Tibial nerve (tissue), 4 donors: Measurements from ENCODE around the gene RTN3. TPM values are rescaled to one million over a fixed set of nuclear protein-coding genes. Genes with fewer than 3 reads are reported as not detected.

Experiments
- DNase-seq, 2 donors: peaks; one replicate each; pipeline ENCODE4 v3.0.0-alpha.2; 2019; ENCODE audit warnings: low spot score in 2 of 2
- H3K27ac ChIP-seq, 4 donors: fragments of 200-600 bp; sonication (generic) in 3 of 4; one replicate each; pipeline ENCODE4 v1.5.1; 2017 to 2019; ENCODE audit warnings: mild to moderate bottlenecking in 1 of 4
- H3K27me3 ChIP-seq, 2 donors: fragments of 200-600 bp; sonication (generic) in 1 of 2; one replicate each; pipeline versions ENCODE4 v1.5.1 to v1.6.0; 2017 to 2019
- H3K36me3 ChIP-seq, 3 donors: fragments of 200-600 bp; sonication (generic); one replicate each; pipeline ENCODE4 v1.5.1; 2018 to 2019
- H3K4me1 ChIP-seq, 4 donors: fragments of 200-600 bp; sonication (generic) in 3 of 4; one replicate each; pipeline ENCODE4 v1.5.1; 2017 to 2019
- H3K4me3 ChIP-seq, 4 donors: fragments of 200-600 bp; sonication (generic) in 3 of 4; one replicate each; pipeline ENCODE4 v1.5.1; 2017 to 2019; ENCODE audit warnings: mild to moderate bottlenecking in 1 of 4, moderate library complexity in 1 of 4
- H3K9me3 ChIP-seq, 4 donors: fragments of 200-600 bp; sonication (generic) in 3 of 4; one replicate each; pipeline ENCODE4 v1.5.1; 2017 to 2019
- EP300 ChIP-seq, 2 donors: sonication (generic); formaldehyde crosslinking; IDR thresholded peaks; one replicate each; pipeline ENCODE4 v1.6.1; 2017; ENCODE audit warnings: antibody characterized with exemption in 2 of 2, mild to moderate bottlenecking in 1 of 2
- POLR2A ChIP-seq, 2 donors: fragments of 450-650 bp; IDR thresholded peaks; one replicate each; pipeline ENCODE4 v1.6.1; 2017; ENCODE audit warnings: antibody characterized with exemption in 2 of 2, mild to moderate bottlenecking in 2 of 2, moderate library complexity in 2 of 2
- WGBS, 2 donors: methylation state at CpG; one replicate each; pipeline ENCODE4 v1.1.5; 2018; 5-methylcytosine and 5-hydroxymethylcytosine counted together
- total RNA-seq, 4 donors: library from RNA; depleted of rRNA; stranded (reverse); fragments of >200 nt; gene quantifications; one replicate each; pipeline ENCODE4 v1.1.0, GENCODE V29; 2016
- TF ChIP-seq, protein P1 (sequence below), 5 experiments: fragments of 200-600 bp in 3 of 5; fragments of 450-650 bp in 2 of 5; sonication (generic) in 3 of 5; IDR thresholded peaks; one replicate each; pipeline ENCODE4 v1.5.1; 2016 to 2019; ENCODE audit warnings: antibody characterized with exemption in 5 of 5, mild to moderate bottlenecking in 3 of 5, moderate library complexity in 2 of 5

Gene RTN3
- total RNA-seq, 4 donors from 2014 or later, result 88.8 to 148 (median 116) TPM

DNA sequence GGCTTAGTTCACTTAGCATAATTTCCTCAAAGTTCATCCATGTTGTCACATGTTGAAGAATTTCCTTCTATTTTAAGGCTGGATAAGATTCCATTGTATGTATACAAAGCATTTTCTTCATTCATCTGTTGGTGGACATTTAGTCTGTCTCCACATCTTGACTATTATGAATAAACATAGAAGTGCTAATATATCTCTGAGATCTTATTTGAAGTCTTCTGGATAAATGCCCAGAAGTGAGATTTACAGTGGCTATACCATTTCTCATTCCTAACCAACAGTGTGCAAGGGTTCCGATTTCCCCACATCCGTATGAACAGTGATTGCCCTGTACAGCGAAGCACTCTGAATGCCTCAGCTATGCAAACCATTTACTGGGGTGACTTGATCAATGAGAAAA lies 93.9 kb downstream of the RTN3 start:
- Histone ChIP-seq H3K9me3 (no peaks in the 10 kb centered on the region), H3K4me3 (no peak overlapping the region), H3K36me3 (no peaks in the 10 kb centered on the region), H3K27ac (no peak overlapping the region), H3K4me1 (peaks cover 0 to 2% (median under 1%) of the 10 kb centered on the region in 4 donors), H3K27me3 (no peaks in the 10 kb centered on the region)
- no peak for TF ChIP-seq EP300 (IDR thresholded peaks at IDR 0.05)
- TF ChIP-seq POLR2A (IDR thresholded peaks at IDR 0.05), result no peak
- TF ChIP-seq, protein P1, sequence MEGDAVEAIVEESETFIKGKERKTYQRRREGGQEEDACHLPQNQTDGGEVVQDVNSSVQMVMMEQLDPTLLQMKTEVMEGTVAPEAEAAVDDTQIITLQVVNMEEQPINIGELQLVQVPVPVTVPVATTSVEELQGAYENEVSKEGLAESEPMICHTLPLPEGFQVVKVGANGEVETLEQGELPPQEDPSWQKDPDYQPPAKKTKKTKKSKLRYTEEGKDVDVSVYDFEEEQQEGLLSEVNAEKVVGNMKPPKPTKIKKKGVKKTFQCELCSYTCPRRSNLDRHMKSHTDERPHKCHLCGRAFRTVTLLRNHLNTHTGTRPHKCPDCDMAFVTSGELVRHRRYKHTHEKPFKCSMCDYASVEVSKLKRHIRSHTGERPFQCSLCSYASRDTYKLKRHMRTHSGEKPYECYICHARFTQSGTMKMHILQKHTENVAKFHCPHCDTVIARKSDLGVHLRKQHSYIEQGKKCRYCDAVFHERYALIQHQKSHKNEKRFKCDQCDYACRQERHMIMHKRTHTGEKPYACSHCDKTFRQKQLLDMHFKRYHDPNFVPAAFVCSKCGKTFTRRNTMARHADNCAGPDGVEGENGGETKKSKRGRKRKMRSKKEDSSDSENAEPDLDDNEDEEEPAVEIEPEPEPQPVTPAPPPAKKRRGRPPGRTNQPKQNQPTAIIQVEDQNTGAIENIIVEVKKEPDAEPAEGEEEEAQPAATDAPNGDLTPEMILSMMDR (IDR thresholded peaks at IDR 0.05), result no peak
- DNase-seq, result no peak
- WGBS, 2 donors, result 70 to 79% methylated on average over 3 of the region's 3 CpGs

DNA sequence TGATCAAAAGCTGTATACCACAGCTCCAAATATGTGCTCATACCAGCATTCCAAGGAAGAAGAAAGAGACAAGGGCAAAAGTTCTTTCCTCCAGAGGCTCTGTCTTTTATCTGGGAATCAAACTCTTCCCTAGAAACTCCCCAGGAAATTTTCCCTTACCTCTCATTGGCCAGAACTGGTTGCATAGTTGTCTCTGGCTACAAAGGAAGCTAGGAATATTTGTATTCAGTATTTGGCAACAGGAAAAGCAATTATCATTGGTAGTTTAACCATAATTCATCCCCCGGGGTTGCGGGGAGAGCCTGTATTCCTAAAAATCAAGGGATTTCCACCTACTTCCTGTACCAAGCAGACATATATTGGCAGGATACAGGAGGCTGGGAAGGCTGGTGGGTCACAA lies 97.7 kb downstream of the RTN3 start:
- Histone ChIP-seq H3K27ac (no peak overlapping the region), H3K4me3 (no peak overlapping the region), H3K9me3 (no peaks in the 10 kb centered on the region), H3K27me3 (no peaks in the 10 kb centered on the region), H3K4me1 (no peaks in the 10 kb centered on the region), H3K36me3 (no peaks in the 10 kb centered on the region)
- WGBS, 2 donors, result 34 to 40% methylated on average over 2 of the region's 2 CpGs
- TF ChIP-seq, protein P1 (IDR thresholded peaks at IDR 0.05), result no peak
- TF ChIP-seq EP300 (IDR thresholded peaks at IDR 0.05) (no peak), POLR2A (IDR thresholded peaks at IDR 0.05) (no peak)
- no peak for DNase-seq

DNA sequence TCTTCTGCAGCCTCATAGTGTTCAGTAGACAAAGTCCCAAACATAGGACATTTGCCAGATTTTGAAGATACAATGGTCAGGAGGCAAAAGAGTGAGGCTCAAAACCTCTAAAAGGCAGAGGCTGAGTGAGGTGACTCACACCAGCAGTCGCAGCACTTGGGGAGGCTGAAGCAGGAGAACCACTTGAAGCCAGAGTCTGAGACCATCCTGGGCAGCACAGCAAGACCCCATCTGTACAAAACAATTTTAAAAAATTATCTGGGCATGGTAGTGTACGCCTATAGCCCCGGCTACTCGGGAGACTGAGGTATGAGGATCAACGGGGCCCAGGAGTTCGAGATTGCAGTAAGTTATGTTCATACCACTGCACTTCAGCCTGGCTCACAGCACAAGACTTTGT lies 101.4 kb downstream of the RTN3 start:
- no peak overlapping the region for H3K4me3 ChIP-seq
- TF ChIP-seq POLR2A (IDR thresholded peaks at IDR 0.05) (no peak), EP300 (IDR thresholded peaks at IDR 0.05) (no peak)
- TF ChIP-seq, protein P1 (IDR thresholded peaks at IDR 0.05), result no peak
- WGBS, 2 donors, result 97 to 98% methylated on average over 6 of the region's 6 CpGs
- no peaks in the 10 kb centered on the region for H3K4me1 ChIP-seq
- no peaks in the 10 kb centered on the region for H3K27me3 ChIP-seq
- H3K27ac ChIP-seq, result no peak overlapping the region
- no peaks in the 10 kb centered on the region for H3K36me3 ChIP-seq
- H3K9me3 ChIP-seq, result no peaks in the 10 kb centered on the region
- DNase-seq, result no peak

DNA sequence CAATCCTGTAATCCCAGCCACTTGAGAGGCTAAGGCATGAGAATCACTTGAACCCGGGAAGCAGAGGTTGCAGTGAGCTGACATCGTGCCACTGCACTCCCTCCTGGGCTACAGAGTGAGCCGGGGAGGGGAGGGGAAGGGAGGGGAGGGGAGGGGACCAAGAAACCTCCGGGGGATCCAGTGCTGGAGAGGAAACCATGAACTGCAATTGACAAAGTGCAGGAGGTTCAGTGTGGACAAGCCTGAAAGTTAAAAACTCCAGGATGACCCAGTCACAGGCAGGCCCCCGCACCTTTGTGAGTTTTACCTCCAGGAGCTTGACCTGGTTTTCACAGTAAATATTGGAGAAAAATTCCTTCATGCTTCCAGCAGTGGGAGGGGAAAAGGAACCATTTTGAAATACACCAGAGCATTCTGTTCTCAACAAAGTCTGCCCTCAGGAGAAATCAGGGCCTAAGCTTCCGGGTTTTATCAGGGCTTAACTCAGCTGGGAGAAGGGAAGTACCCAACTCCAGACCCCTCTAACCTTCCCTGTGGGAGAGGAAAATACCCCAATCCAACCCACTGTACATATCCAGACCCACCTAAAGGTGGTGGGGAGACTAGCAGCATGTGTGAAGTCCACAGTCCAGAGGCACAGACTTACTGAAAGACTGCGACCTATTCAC lies 102.8 kb downstream of the RTN3 start:
- Histone ChIP-seq H3K4me1 (no peaks in the 10 kb centered on the region), H3K4me3 (no peak overlapping the region), H3K27ac (no peak overlapping the region), H3K9me3 (no peaks in the 10 kb centered on the region), H3K36me3 (no peaks in the 10 kb centered on the region), H3K27me3 (no peaks in the 10 kb centered on the region)
- DNase-seq, result no peak
- WGBS, 2 donors, result 29 to 38% methylated on average over 7 of the region's 7 CpGs
- TF ChIP-seq, protein P1 (IDR thresholded peaks at IDR 0.05), result no peak
- TF ChIP-seq EP300 (IDR thresholded peaks at IDR 0.05), result no peak
- no peak for TF ChIP-seq POLR2A (IDR thresholded peaks at IDR 0.05)

DNA sequence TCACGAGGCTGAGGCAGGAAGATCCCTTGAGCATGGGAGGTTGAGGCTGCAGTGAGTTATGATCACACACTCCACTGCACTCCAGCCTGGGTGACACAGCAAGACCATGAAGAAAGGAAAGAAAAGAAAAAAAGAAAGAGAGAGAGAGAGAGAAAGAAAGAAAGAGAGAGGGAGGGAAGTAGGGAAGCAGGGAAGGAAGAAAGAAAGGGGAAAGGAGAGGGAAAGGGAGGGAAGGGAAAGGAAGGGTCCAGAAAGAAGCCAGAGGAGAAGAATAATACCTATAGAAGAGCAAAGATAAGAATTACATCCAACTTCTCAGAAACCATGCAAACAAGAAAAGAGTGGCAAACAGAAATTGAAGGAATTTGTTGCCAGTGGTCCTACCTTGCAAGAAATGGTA lies 104.5 kb downstream of the RTN3 start:
- H3K36me3 ChIP-seq, result no peaks in the 10 kb centered on the region
- H3K27ac ChIP-seq, result no peak overlapping the region
- H3K27me3 ChIP-seq, result no peaks in the 10 kb centered on the region
- 72 to 92% methylated on average over 1 of the region's 1 CpG for WGBS, 2 donors
- no peak for DNase-seq
- no peaks in the 10 kb centered on the region for H3K4me1 ChIP-seq
- no peak overlapping the region for H3K4me3 ChIP-seq
- TF ChIP-seq EP300 (IDR thresholded peaks at IDR 0.05) (no peak), POLR2A (IDR thresholded peaks at IDR 0.05) (no peak)
- TF ChIP-seq, protein P1 (IDR thresholded peaks at IDR 0.05), result no peak
- H3K9me3 ChIP-seq, result peaks cover 0 to 3% (median 0%) of the 10 kb centered on the region in 4 donors
